ENCODE results near the gene SCN3A.

SCN3A gene

DNA sequence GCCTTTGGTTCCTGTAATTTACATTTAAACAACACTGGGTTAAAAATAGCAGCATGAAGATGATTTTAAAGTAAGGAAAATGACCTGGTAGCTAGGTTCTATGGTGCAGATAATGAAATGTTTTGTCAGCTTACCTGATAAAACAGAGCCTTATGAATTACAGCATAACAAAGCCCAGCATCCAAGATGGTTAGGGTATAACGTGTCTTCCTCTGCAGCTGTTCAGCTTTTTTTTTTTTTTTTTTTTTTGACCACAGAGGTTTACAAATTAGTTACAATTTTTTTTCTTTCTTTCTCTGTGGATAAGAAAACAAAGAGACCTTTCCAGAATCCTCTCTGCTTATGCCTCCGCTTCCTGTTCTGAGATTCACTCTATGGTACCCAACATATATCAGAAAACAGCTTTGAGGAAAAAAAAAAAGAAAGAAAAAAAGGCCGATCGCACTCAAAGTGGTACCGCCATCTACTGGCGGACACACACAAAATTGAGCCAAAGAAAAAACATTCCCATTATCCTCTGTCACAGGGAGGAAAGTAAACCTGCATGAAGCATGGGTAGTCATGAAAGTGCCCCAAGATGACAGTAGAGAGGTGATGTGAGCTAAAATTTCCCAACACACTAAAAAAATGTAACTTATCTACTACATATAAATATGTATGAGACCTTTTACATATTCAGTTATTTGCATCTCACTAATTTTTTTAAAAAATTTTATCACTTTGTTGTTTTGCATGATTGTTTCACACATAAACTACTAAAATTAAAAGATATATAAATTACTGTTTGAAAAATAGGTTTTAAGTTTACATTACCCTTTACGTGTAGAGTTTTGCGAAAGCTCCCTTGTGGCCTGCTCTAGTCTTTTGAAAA is at the start of gene SCN3A:
TSS of gene SCN3A (minus strand) at position 362 of the 871 bp plus-strand sequence. CDS start 27,656 bp downstream, outside the sequence.
- DNase-seq (ENCODE audit: low read depth, low spot score): peak; percentile 58

- DNase-seq (ENCODE audit: low read depth, low spot score): no peak
Measured at GRCh38 chr2:165253178-165253577, 49.3 kb upstream of the SCN3A start.

- DNase-seq (ENCODE audit: low read depth, low spot score): no peak
Measured at GRCh38 chr2:165251366-165251765, 47.5 kb upstream of the SCN3A start.

- no peak for DNase-seq (ENCODE audit: low read depth, low spot score)
Measured at GRCh38 chr2:165248238-165248637, 44.4 kb upstream of the SCN3A start.

GRCh38 chr2:165245081-165245793 is 41.4 kb upstream of the SCN3A start:
- DNase-seq (ENCODE audit: low read depth, low spot score): no peak

DNA sequence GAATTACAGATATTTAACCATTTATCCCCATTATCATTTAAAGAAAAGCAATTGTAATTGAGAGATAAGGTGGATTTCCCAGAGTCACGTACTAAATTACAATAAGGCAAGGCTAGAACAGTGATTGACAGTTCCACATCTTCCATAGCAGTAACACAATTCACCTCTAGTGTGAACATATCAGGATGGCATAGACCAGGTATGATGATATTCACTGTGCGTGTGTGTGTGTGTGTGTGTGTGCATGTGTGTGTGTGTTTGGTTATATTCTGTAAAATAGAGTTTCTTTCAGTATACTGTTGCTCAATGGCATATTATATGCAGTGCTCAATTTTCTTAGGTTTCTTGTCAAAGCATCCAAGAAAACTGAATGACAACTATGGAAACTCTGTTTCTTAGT is 37.1 kb upstream of the SCN3A start:
- DNase-seq (ENCODE audit: low read depth, low spot score): no peak

- DNase-seq (ENCODE audit: low read depth, low spot score): no peak
Measured at GRCh38 chr2:165239856-165240515, 36.1 kb upstream of the SCN3A start.

DNA sequence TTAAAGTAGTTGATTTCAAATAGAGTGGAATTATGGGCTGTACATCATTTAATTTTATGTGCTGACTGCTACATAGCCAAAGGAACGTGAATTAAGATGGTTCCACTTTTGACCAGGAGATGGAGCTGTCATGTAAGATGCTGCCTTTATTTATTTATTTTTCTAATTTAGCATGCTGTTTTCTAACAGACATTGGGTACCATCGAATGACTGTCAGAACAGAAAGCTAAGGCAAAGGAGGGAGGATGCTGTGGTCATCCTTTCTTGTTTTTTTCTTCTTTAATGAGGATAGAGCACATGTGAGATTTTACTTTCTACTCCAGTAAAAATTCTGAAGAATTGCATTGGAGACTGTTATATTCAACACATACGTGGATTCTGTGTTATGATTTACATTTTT is 35.4 kb upstream of the SCN3A start, which contains the start of gene SCN2A:
TSS of gene SCN2A (plus strand) at position 185 of the 400 bp plus-strand sequence. CDS start 56,410 bp downstream, outside the sequence.
- peak; percentile 3 for DNase-seq (ENCODE audit: low read depth, low spot score)

DNA sequence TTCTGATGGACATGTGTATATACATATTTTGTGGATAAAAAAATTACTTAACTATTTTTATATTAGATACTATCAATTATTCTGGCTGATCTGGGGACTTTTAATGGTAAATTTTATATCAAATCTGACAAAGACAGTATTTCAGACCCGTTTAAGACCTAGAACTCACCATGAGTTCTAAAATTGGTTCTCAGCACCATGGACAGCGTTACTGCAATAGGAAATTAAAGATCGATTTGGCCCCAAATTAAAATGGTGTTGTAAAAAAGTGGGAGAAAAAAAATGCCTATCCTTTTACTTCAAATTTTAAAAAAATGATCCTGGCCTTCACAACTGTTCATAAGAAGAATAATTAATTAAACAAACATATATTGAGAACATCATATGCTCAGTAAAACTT is 34.4 kb upstream of the SCN3A start:
- DNase-seq (ENCODE audit: low read depth, low spot score): no peak

DNA sequence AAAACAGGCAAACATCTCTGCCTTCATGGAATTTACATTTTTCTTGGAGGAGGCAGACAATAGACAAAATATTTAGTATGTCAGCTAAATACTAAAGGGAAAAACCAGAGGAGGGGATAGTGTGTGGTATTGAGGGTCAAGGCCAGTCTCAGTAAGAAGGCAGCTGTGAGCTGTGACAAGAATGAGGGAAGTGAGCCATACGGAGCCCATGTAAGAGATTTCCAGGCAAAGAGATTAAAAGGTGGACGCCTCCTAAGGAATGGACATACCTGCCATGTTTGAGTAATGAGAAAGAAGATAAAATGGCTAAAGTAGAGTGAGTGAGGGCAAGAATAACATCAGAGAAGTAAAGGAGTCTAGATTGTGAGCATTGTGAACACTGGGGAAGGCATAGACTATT is 33.2 kb upstream of the SCN3A start:
- no peak for DNase-seq (ENCODE audit: low read depth, low spot score)

GRCh38 chr2:165227571-165227970 is 23.7 kb upstream of the SCN3A start:
- DNase-seq (ENCODE audit: low read depth, low spot score): no peak

DNA sequence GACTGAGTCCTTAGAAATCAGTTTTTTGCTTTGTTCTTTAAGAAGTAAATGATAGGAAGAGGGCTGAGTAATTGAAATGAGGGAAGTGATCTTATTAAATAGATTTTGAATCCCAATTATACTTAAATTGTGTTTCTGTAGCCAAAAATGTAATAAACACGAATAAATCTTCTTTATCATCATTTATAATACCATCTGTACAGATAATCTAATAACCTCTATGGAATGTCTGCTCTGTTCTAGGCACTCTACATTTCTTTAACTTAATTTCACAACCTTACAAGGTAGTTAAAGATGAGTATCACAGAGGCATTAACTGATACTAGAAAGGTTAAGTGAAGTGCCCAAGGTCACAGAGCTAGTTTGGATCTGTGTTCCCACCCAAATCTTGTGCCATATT is 21.1 kb upstream of the SCN3A start:
- DNase-seq (ENCODE audit: low read depth, low spot score): no peak

DNA sequence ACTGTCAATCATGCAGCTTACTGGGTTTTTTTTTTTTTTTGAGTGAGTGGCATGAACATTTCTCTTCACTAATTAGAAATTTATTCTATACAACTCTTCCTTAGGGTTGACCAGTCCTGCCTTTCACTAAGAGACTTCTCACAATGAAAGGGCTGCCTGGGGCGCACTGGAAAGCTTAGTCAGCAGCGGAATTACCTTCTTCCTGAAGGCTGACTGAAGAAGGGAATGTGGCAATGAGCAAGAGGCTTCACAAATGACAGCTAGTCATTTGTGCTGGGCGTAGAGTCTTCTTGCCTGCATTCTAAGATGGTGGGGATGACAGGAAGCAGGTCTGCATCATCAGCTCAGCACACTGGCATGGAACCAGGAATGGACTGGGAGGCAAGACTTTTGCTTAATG is 15.6 kb upstream of the SCN3A start:
- peak; percentile 66 for DNase-seq (ENCODE audit: low read depth, low spot score)

DNA sequence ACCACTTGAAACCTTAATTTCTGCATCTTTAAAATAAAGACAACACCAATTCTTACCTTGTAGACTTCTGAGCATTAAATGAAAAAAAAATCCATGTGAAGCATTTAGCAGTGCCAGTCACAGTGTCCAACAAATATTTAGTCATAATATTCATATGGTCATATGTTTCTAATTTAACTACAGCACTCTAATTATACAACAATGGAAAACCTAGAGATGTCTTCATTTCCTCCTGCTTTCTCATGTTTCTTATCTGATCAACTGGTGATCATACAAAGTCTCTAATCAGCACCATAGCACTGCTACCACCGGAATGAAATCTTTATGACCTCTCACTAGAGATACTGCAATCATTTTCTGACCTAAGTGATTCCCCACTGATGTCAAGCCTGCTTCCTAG is 10.2 kb upstream of the SCN3A start:
- DNase-seq (ENCODE audit: low read depth, low spot score): no peak

- no peak for DNase-seq (ENCODE audit: low read depth, low spot score)
Measured at GRCh38 chr2:165208094-165208493, 4.2 kb upstream of the SCN3A start.

DNA sequence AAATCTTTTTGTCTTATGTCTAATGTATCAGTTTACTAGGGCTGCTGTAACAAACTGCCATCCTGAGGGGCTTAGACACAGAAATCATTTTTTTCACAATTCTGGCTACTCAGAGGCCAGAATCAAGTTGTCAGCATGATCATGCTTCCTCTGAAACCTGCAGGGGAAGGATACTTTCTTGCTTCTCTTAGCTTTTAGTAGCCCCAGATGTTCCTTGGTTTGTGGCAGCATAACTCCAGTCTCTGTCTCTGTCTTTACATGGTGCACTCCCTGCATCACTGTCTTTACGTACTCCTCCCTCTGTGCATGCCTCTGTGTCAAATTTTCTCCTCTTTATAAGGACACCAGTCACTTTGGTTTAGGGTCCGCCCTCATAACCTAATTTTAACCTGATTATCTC is 2.0 kb upstream of the SCN3A start:
- DNase-seq (ENCODE audit: low read depth, low spot score): no peak

DNA sequence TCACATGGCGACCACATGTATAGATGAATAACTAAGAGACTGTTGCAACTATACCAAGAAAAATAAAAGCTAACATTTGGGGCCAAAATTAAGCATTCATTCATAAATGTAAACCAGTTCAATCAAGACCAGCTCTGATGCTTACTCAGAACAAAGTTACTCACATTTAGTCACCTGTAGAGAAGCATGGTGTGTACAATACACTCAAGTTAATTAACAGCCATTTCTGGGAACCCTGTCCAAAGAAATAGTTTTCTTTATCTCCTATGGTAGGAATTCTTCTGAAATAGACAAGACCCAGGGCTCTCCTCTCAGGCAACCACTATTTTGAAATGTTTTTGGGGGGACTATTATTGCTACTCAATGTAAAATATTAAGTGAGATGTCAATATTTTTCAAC is 1.6 kb downstream of the SCN3A start:
- no peak for DNase-seq (ENCODE audit: low read depth, low spot score)

GRCh38 chr2:165198181-165198580 is 5.7 kb downstream of the SCN3A start:
- DNase-seq (ENCODE audit: low read depth, low spot score): no peak

- DNase-seq (ENCODE audit: low read depth, low spot score): no peak
Measured at GRCh38 chr2:165197346-165197745, 6.5 kb downstream of the SCN3A start.

DNA sequence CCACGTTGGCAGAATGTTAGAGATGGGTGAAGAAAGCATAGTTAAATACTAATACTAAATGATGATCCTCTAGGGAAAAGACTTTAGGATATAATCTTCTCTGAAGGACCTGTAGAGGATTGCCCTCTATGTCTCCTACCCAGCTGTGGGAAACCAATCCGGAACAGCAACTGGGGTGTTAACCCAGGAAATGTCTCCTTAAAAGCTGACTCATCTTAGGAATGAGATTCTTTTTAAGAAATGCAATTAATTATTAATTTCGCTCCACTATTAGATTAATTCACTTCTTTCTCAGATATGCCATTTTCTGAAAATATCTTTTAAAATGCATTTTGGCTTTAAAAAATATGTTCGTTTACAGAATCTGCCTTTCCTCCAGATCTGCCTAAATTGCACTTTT is 7.4 kb downstream of the SCN3A start:
- no peak for DNase-seq (ENCODE audit: low read depth, low spot score)

GRCh38 chr2:165193178-165193777 is 10.6 kb downstream of the SCN3A start:
- no peak for DNase-seq (ENCODE audit: low read depth, low spot score)

- DNase-seq (ENCODE audit: low read depth, low spot score): no peak
Measured at GRCh38 chr2:165192729-165193128, 11.1 kb downstream of the SCN3A start.

Measured in ELF-1 (cell line).